ENCODE measurements around the gene HES3.
A peak's percentile ranks its signal among the peaks of the same experiment; 100 is the strongest.

The HES3 gene

GRCh38 chr1:6276811-6277555 lies 33.0 kb downstream of the HES3 start:
- Histone ChIP-seq H3K9ac (ENCODE audit: low read length) (no peak overlapping the region), H2BK15ac (ENCODE audit: low read depth, poor library complexity, severe bottlenecking) (peak overlapping the region; percentile 31), H3K4me1 (ENCODE audit: control insufficient read depth, insufficient read depth, low read depth, low read length) (peaks cover 42% of the 10 kb centered on the region), H3K14ac (ENCODE audit: low read length in 2 of 2) (peak overlapping the region in 1 of 2 experiments; percentile 28), H3K27ac (ENCODE audit: low read length, poor library complexity, severe bottlenecking) (no peak overlapping the region), H3K9me3 (ENCODE audit: control insufficient read depth, low read length) (no peaks in the 10 kb centered on the region), H4K8ac (ENCODE audit: low read length) (no peak overlapping the region), H3K27me3 (ENCODE audit: control insufficient read depth in 1 of 2, insufficient read depth in 1 of 2, low read length in 2 of 2) (no peaks in the 10 kb centered on the region), H4K91ac (ENCODE audit: low read length) (peak overlapping the region; percentile 78), H2AK5ac (ENCODE audit: low read length, severe bottlenecking) (no peak overlapping the region), H3K4me3 (ENCODE audit: insufficient read depth in 1 of 2, low read depth in 1 of 2, low read length in 2 of 2) (no peak overlapping the region), H3K36me3 (ENCODE audit: control insufficient read depth in 1 of 2, insufficient read depth in 2 of 2, low read depth in 1 of 2, low read length in 2 of 2) (peaks cover 0 to 51% of the 10 kb centered on the region in 2 experiments), H3K4ac (ENCODE audit: low read depth in 1 of 2, low read length in 2 of 2) (peak overlapping the region; percentile 19 to 50), H3K23ac (ENCODE audit: low read length in 2 of 2) (no peak overlapping the region), H2BK120ac (ENCODE audit: low read depth, low read length) (peak overlapping the region; percentile 50), H2BK5ac (ENCODE audit: low read depth, low read length, poor library complexity, severe bottlenecking) (no peak overlapping the region), H3K18ac (ENCODE audit: low read depth in 1 of 2, low read length in 2 of 2) (peak overlapping the region in 1 of 2 experiments; percentile 34), H2AFZ (ENCODE audit: low read depth, low read length) (peak overlapping the region; percentile 10), H2BK12ac (ENCODE audit: low read length in 2 of 2) (peak overlapping the region in 1 of 2 experiments; percentile 75), H3K79me1 (replicated peaks; ENCODE audit: low read length, poor library complexity, severe bottlenecking) (peaks cover 1% of the 10 kb centered on the region), H3K4me2 (ENCODE audit: low read length, poor library complexity, severe bottlenecking) (no peak overlapping the region)
- 96% methylated on average over 20 of the region's 20 CpGs for WGBS
- no peak for DNase-seq

- Histone ChIP-seq H2BK15ac (ENCODE audit: low read depth, poor library complexity, severe bottlenecking) (no peak overlapping the region), H3K14ac (ENCODE audit: low read length in 2 of 2) (no peak overlapping the region), H3K27me3 (ENCODE audit: control insufficient read depth in 1 of 2, insufficient read depth in 1 of 2, low read length in 2 of 2) (no peaks in the 10 kb centered on the region), H2BK12ac (ENCODE audit: low read length in 2 of 2) (no peak overlapping the region), H4K8ac (ENCODE audit: low read length) (no peak overlapping the region), H2BK5ac (ENCODE audit: low read depth, low read length, poor library complexity, severe bottlenecking) (no peak overlapping the region), H3K27ac (ENCODE audit: low read length, poor library complexity, severe bottlenecking) (no peak overlapping the region), H3K79me1 (replicated peaks; ENCODE audit: low read length, poor library complexity, severe bottlenecking) (peaks cover 1% of the 10 kb centered on the region), H2BK120ac (ENCODE audit: low read depth, low read length) (no peak overlapping the region), H3K18ac (ENCODE audit: low read depth in 1 of 2, low read length in 2 of 2) (no peak overlapping the region), H3K4ac (ENCODE audit: low read depth in 1 of 2, low read length in 2 of 2) (no peak overlapping the region), H3K4me3 (ENCODE audit: insufficient read depth in 1 of 2, low read depth in 1 of 2, low read length in 2 of 2) (no peak overlapping the region), H3K23ac (ENCODE audit: low read length in 2 of 2) (no peak overlapping the region), H4K91ac (ENCODE audit: low read length) (no peak overlapping the region), H2AK5ac (ENCODE audit: low read length, severe bottlenecking) (no peak overlapping the region), H3K9ac (ENCODE audit: low read length) (no peak overlapping the region), H3K4me1 (ENCODE audit: control insufficient read depth, insufficient read depth, low read depth, low read length) (peaks cover 30% of the 10 kb centered on the region), H3K4me2 (ENCODE audit: low read length, poor library complexity, severe bottlenecking) (no peak overlapping the region), H2AFZ (ENCODE audit: low read depth, low read length) (no peak overlapping the region), H3K9me3 (ENCODE audit: control insufficient read depth, low read length) (no peaks in the 10 kb centered on the region), H3K36me3 (ENCODE audit: control insufficient read depth in 1 of 2, insufficient read depth in 2 of 2, low read depth in 1 of 2, low read length in 2 of 2) (peaks cover 0 to 60% of the 10 kb centered on the region in 2 experiments)
- 89% methylated on average over 9 of the region's 9 CpGs for WGBS
- no peak for DNase-seq
These were observed 34.3 kb downstream of the HES3 start for GRCh38 chr1:6278263-6278662.

GRCh38 chr1:6279066-6279465 lies 35.1 kb downstream of the HES3 start:
- 96% methylated on average over 10 of the region's 10 CpGs for WGBS
- Histone ChIP-seq H3K4ac (ENCODE audit: low read depth in 1 of 2, low read length in 2 of 2) (no peak overlapping the region), H3K36me3 (ENCODE audit: control insufficient read depth in 1 of 2, insufficient read depth in 2 of 2, low read depth in 1 of 2, low read length in 2 of 2) (peaks cover 0 to 56% of the 10 kb centered on the region in 2 experiments), H2AK5ac (ENCODE audit: low read length, severe bottlenecking) (no peak overlapping the region), H3K9me3 (ENCODE audit: control insufficient read depth, low read length) (no peaks in the 10 kb centered on the region), H3K23ac (ENCODE audit: low read length in 2 of 2) (no peak overlapping the region), H3K79me1 (replicated peaks; ENCODE audit: low read length, poor library complexity, severe bottlenecking) (peaks cover 1% of the 10 kb centered on the region), H3K9ac (ENCODE audit: low read length) (no peak overlapping the region), H3K4me1 (ENCODE audit: control insufficient read depth, insufficient read depth, low read depth, low read length) (peaks cover 22% of the 10 kb centered on the region), H2AFZ (ENCODE audit: low read depth, low read length) (no peak overlapping the region), H2BK120ac (ENCODE audit: low read depth, low read length) (no peak overlapping the region), H3K27me3 (ENCODE audit: control insufficient read depth in 1 of 2, insufficient read depth in 1 of 2, low read length in 2 of 2) (no peaks in the 10 kb centered on the region), H3K18ac (ENCODE audit: low read depth in 1 of 2, low read length in 2 of 2) (no peak overlapping the region), H3K4me3 (ENCODE audit: insufficient read depth in 1 of 2, low read depth in 1 of 2, low read length in 2 of 2) (no peak overlapping the region), H3K14ac (ENCODE audit: low read length in 2 of 2) (no peak overlapping the region), H3K4me2 (ENCODE audit: low read length, poor library complexity, severe bottlenecking) (no peak overlapping the region), H4K91ac (ENCODE audit: low read length) (peak overlapping the region; percentile 70), H3K27ac (ENCODE audit: low read length, poor library complexity, severe bottlenecking) (no peak overlapping the region), H4K8ac (ENCODE audit: low read length) (no peak overlapping the region), H2BK5ac (ENCODE audit: low read depth, low read length, poor library complexity, severe bottlenecking) (no peak overlapping the region), H2BK15ac (ENCODE audit: low read depth, poor library complexity, severe bottlenecking) (no peak overlapping the region), H2BK12ac (ENCODE audit: low read length in 2 of 2) (no peak overlapping the region)
- DNase-seq: no peak

GRCh38 chr1:6279613-6280383 lies 35.8 kb downstream of the HES3 start:
- 94% methylated on average over 31 of the region's 31 CpGs for WGBS
- Histone ChIP-seq H3K79me1 (replicated peaks; ENCODE audit: low read length, poor library complexity, severe bottlenecking) (peaks cover 1% of the 10 kb centered on the region), H3K4me3 (ENCODE audit: insufficient read depth in 1 of 2, low read depth in 1 of 2, low read length in 2 of 2) (no peak overlapping the region), H3K9ac (ENCODE audit: low read length) (no peak overlapping the region), H3K27ac (ENCODE audit: low read length, poor library complexity, severe bottlenecking) (no peak overlapping the region), H3K18ac (ENCODE audit: low read depth in 1 of 2, low read length in 2 of 2) (no peak overlapping the region), H3K4me1 (ENCODE audit: control insufficient read depth, insufficient read depth, low read depth, low read length) (peaks cover 16% of the 10 kb centered on the region), H3K9me3 (ENCODE audit: control insufficient read depth, low read length) (no peaks in the 10 kb centered on the region), H3K14ac (ENCODE audit: low read length in 2 of 2) (no peak overlapping the region), H2AK5ac (ENCODE audit: low read length, severe bottlenecking) (no peak overlapping the region), H3K36me3 (ENCODE audit: control insufficient read depth in 1 of 2, insufficient read depth in 2 of 2, low read depth in 1 of 2, low read length in 2 of 2) (peaks cover 0 to 51% of the 10 kb centered on the region in 2 experiments), H2BK15ac (ENCODE audit: low read depth, poor library complexity, severe bottlenecking) (no peak overlapping the region), H2BK5ac (ENCODE audit: low read depth, low read length, poor library complexity, severe bottlenecking) (no peak overlapping the region), H3K4ac (ENCODE audit: low read depth in 1 of 2, low read length in 2 of 2) (no peak overlapping the region), H4K8ac (ENCODE audit: low read length) (no peak overlapping the region), H3K23ac (ENCODE audit: low read length in 2 of 2) (no peak overlapping the region), H2BK120ac (ENCODE audit: low read depth, low read length) (no peak overlapping the region), H3K27me3 (ENCODE audit: control insufficient read depth in 1 of 2, insufficient read depth in 1 of 2, low read length in 2 of 2) (no peaks in the 10 kb centered on the region), H2AFZ (ENCODE audit: low read depth, low read length) (no peak overlapping the region), H2BK12ac (ENCODE audit: low read length in 2 of 2) (no peak overlapping the region), H3K4me2 (ENCODE audit: low read length, poor library complexity, severe bottlenecking) (no peak overlapping the region), H4K91ac (ENCODE audit: low read length) (peak overlapping the region; percentile 48)
- DNase-seq: no peak
